Stimulated activated CD4-positive, alpha-beta T cell treated with anti-CD3 and anti-CD28 coated beads, Interleukin-2, amount 100 ng/mL, for 4 hours (primary cell): ENCODE data around the gene PEX5.
A peak's percentile ranks its signal among the peaks of the same experiment; 100 is the strongest.
"Not testable (repeated sequence)": the region's sequence is repeated elsewhere in the genome, so short reads cannot be mapped to it uniquely, and the experiment has no call there.

Experiments
- DNase-seq: peaks from one replicate; pipeline ENCODE4 v3.0.0-alpha.2; 2020; ENCODE audit warnings: low read depth

Gene PEX5

GRCh38 chr12:7213745-7214144 lies 24.3 kb downstream of the PEX5 start:
- not testable (repeated sequence) for DNase-seq

- DNase-seq: no peak
These were observed 28.1 kb downstream of the PEX5 start for GRCh38 chr12:7217475-7218069.

GRCh38 chr12:7219599-7220243 lies 30.2 kb downstream of the PEX5 start:
- peak; percentile 61 for DNase-seq

DNA sequence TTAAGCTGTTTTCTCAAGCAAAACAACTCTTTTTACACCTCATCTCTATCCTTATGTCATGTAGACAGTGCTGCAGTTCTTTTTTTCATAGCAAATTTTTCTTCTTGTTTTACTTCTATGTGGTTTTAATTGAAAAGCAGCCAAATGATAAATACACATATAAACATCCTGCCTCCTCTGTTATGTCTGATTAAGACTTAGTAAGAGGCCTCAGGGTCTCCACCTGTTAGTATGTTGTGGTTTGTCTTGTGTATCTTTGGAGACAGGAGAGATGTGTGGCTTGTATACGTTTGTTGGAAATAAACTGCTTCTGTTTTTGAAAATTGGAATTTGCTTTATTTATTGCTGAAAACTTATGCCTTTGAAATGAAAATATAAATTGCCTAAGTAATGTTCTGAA lies 32.0 kb downstream of the PEX5 start:
- DNase-seq: no peak

- DNase-seq: no peak
These were observed 40.3 kb downstream of the PEX5 start for GRCh38 chr12:7229741-7230140.

GRCh38 chr12:7241404-7242005 lies 52.0 kb downstream of the PEX5 start:
- DNase-seq: no peak

- DNase-seq: no peak
These were observed 53.0 kb downstream of the PEX5 start for GRCh38 chr12:7242176-7243101.

- DNase-seq: not testable (repeated sequence)
These were observed 62.0 kb downstream of the PEX5 start for GRCh38 chr12:7251328-7251996.

DNA sequence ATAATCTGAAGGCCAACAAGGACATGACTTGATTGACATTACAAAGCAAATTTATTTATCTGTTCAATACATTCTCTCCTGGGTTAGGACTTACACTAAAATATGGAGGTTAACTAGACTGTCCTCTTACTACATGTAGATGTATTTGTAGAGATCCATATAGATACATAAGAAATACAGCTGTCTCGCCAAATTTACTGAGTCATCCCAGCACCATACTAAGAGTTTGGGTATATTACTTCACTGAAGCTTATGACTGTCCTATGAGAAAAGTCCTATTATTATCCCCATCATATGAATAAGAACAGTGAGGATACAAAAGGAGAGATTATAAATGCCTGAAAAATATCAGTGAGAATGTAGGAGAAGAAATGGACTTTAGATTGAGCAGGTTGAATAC lies 69.6 kb downstream of the PEX5 start:
- no peak for DNase-seq
